Breast epithelium (tissue), 3 donors: Measurements from ENCODE around the gene PRODH.

Experiments
- POLR2A ChIP-seq: fragments of 450-650 bp; IDR thresholded peaks from one replicate; pipeline ENCODE4 v1.6.1; 2016; ENCODE audit warnings: antibody characterized with exemption, mild to moderate bottlenecking, moderate library complexity
- POLR2AphosphoS5 ChIP-seq, 3 donors: sonication (generic); formaldehyde crosslinking; IDR thresholded peaks; one replicate each; pipeline ENCODE4 v1.6.1; 2017; ENCODE audit warnings: antibody characterized with exemption in 3 of 3
- TF ChIP-seq, protein P1 (sequence below), 3 donors: fragments of 450-650 bp; IDR thresholded peaks; one replicate each; pipeline ENCODE4 v1.5.1; 2016 to 2017; ENCODE audit warnings: antibody characterized with exemption in 3 of 3, mild to moderate bottlenecking in 3 of 3, moderate library complexity in 3 of 3

DNA sequence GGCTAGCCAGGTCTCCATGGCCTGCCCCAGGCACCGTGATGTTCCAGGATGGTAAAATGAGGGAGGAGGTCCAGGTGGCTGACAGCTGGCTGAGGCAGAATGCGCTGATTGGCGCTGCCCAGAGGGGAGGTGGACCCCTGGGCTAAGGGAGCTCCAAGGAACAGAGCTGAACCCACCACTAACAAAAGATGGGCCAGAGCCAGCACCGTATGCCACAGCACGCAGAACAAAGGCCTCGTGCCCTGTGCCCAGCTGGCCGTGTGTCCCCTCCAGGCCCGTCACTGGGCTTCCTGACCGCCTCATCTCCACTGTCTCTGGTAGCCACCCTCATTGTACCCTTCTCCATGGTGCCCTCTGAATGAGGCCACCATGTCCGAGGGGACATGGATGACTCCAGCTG lies 19.6 kb upstream of the PRODH start:
- TF ChIP-seq, protein P1, sequence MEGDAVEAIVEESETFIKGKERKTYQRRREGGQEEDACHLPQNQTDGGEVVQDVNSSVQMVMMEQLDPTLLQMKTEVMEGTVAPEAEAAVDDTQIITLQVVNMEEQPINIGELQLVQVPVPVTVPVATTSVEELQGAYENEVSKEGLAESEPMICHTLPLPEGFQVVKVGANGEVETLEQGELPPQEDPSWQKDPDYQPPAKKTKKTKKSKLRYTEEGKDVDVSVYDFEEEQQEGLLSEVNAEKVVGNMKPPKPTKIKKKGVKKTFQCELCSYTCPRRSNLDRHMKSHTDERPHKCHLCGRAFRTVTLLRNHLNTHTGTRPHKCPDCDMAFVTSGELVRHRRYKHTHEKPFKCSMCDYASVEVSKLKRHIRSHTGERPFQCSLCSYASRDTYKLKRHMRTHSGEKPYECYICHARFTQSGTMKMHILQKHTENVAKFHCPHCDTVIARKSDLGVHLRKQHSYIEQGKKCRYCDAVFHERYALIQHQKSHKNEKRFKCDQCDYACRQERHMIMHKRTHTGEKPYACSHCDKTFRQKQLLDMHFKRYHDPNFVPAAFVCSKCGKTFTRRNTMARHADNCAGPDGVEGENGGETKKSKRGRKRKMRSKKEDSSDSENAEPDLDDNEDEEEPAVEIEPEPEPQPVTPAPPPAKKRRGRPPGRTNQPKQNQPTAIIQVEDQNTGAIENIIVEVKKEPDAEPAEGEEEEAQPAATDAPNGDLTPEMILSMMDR (IDR thresholded peaks at IDR 0.05) = no peak
- TF ChIP-seq POLR2A = no peak
- TF ChIP-seq POLR2AphosphoS5 (IDR thresholded peaks at IDR 0.05) = no peak
